Ectodermal cell (in vitro differentiated cells): ENCODE data around the gene ALDH1A1.

ENCODE experiments used
- H3K27ac ChIP-seq: 2 replicates; pipeline ENCODE4 v1.7.0; 2013; ENCODE audit warnings: mild to moderate bottlenecking, low read depth, low read length; ENCODE audit not compliant: insufficient read depth, poor library complexity, severe bottlenecking
- H3K27me3 ChIP-seq: 2 replicates; pipeline ENCODE4 v1.7.0; 2013; ENCODE audit warnings: mild to moderate bottlenecking, low read length; ENCODE audit not compliant: insufficient read depth, control insufficient read depth, poor library complexity, severe bottlenecking
- H3K36me3 ChIP-seq: one replicate; pipeline ENCODE4 v1.7.0; 2013; ENCODE audit warnings: low read length; ENCODE audit not compliant: control insufficient read depth, insufficient read depth
- H3K4me1 ChIP-seq: one replicate; pipeline ENCODE4 v1.7.0; 2013; ENCODE audit warnings: low read length; ENCODE audit not compliant: control insufficient read depth, insufficient read depth
- H3K4me3 ChIP-seq: 2 replicates; pipeline ENCODE4 v1.7.0; 2013; ENCODE audit warnings: low read depth, low read length, control low read depth; ENCODE audit not compliant: insufficient read depth
- H3K9me3 ChIP-seq: 2 replicates; pipeline ENCODE4 v1.7.0; 2013; ENCODE audit warnings: mild to moderate bottlenecking, low read length, moderate library complexity; ENCODE audit not compliant: control insufficient read depth
- WGBS, 2 experiments: methylation state at CpG; one replicate each; pipeline ENCODE4 v1.1.7; 2013; ENCODE audit warnings: missing lambda C conversion rate in 2 of 2; 5-methylcytosine and 5-hydroxymethylcytosine counted together

Gene ALDH1A1

DNA sequence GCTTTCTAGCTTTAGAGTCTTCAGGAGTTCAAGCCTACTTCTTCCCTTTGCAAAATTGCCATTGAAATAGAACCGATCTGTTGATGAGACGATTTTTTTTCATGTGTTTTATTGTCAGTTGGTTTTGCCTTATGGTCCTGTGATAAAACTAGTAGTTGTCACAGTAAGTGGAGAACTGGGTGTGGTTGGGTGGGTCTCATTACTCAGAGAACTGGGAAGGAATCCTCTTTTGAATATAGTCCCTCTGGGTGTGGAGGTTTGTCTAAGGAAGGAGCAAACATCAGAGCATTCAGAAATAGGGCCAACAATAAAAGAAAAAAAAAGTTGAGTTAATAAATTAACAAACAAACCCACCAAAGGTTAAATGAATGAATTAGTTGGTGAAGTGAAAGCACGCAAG, 69.0 kb downstream of the ALDH1A1 start:
- no peak overlapping the region for H3K4me3 ChIP-seq
- H3K27me3 ChIP-seq = no peaks in the 10 kb centered on the region
- H3K4me1 ChIP-seq = no peaks in the 10 kb centered on the region
- no peaks in the 10 kb centered on the region for H3K36me3 ChIP-seq
- no peaks in the 10 kb centered on the region for H3K9me3 ChIP-seq
- WGBS, 2 experiments = 90 to 93% methylated on average over 3 of the region's 3 CpGs
- no peak overlapping the region for H3K27ac ChIP-seq

- Histone ChIP-seq H3K4me3 (no peak overlapping the region), H3K27me3 (no peaks in the 10 kb centered on the region), H3K27ac (no peak overlapping the region), H3K36me3 (no peaks in the 10 kb centered on the region), H3K9me3 (no peaks in the 10 kb centered on the region), H3K4me1 (no peaks in the 10 kb centered on the region)
- 96 to 98% methylated on average over 6 of the region's 6 CpGs for WGBS, 2 experiments
Observed at GRCh38 chr9:72882117-72882775, 70.6 kb downstream of the ALDH1A1 start.

DNA sequence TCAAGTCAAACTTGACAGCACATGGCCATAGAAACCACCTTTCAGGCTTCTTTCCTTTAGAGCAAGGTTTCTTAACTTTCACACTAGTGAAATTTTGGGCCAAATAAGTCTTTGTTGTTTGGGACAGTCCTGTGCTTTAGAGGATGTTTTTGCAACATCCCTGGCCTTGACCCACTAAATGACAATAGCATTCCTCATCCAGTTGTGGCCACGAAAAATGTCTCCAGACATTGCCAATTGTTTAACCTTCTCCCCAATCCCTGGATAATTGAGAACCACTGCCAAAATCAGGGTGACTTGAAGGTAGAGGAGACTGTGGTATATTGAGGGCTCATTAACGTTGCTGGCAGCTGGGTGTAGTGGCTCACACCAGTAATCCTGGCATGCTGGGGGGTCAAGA, 72.0 kb downstream of the ALDH1A1 start:
- H3K9me3 ChIP-seq = no peaks in the 10 kb centered on the region
- no peaks in the 10 kb centered on the region for H3K27me3 ChIP-seq
- WGBS, 2 experiments = 87 to 90% methylated on average over 2 of the region's 2 CpGs
- no peak overlapping the region for H3K27ac ChIP-seq
- no peaks in the 10 kb centered on the region for H3K36me3 ChIP-seq
- no peak overlapping the region for H3K4me3 ChIP-seq
- H3K4me1 ChIP-seq = no peaks in the 10 kb centered on the region

DNA sequence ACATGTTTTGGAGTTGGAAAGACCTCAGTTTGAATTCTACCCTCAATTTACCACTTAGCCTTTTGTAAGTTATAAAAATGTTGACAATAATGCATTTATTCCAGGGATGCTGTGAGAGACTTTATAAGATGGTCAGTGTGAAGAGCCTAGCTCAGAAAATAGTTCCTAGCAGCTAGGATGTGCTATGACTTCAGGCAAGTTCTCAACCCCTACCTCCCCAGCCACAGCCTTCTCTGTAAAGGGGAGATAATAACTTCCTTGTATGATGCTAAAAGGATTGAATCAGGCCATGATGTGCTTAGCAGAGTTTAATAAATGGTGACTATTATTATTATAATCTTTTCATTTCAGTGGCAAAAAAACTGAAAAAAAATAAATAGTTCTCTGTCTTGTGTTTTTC, 77.6 kb downstream of the ALDH1A1 start:
- Histone ChIP-seq H3K4me3 (no peak overlapping the region), H3K27me3 (no peaks in the 10 kb centered on the region), H3K36me3 (no peaks in the 10 kb centered on the region), H3K9me3 (no peaks in the 10 kb centered on the region), H3K27ac (no peak overlapping the region), H3K4me1 (no peaks in the 10 kb centered on the region)

- Histone ChIP-seq H3K4me1 (no peaks in the 10 kb centered on the region), H3K27ac (no peak overlapping the region), H3K27me3 (no peaks in the 10 kb centered on the region), H3K4me3 (no peak overlapping the region), H3K36me3 (no peaks in the 10 kb centered on the region), H3K9me3 (no peaks in the 10 kb centered on the region)
- WGBS, 2 experiments = 95% methylated on average over 2 of the region's 2 CpGs
Observed at GRCh38 chr9:72874344-72874743, 78.5 kb downstream of the ALDH1A1 start.

DNA sequence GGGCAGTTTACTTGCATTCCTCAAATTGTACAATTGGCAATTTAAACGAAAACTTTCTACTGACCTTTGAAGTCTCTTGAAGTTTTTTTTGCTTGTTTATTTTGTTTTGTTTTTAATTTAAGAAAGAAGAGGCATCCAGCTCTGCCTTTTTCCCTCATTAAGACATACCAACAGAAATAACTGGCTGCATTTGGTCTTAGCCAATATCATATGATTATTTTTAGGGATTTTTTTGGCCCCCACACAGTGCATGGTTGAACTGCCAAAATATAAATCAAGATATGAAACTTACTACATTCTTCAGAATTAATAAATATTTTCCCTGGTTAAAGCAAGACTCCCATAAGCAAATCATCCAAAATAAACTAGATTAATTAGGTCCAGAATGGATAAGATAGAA, 79.4 kb downstream of the ALDH1A1 start:
- H3K36me3 ChIP-seq = no peaks in the 10 kb centered on the region
- H3K4me1 ChIP-seq = no peaks in the 10 kb centered on the region
- H3K4me3 ChIP-seq = no peak overlapping the region
- no peaks in the 10 kb centered on the region for H3K27me3 ChIP-seq
- 100% methylated on average over 1 of the region's 1 CpG for WGBS, 2 experiments
- no peaks in the 10 kb centered on the region for H3K9me3 ChIP-seq
- no peak overlapping the region for H3K27ac ChIP-seq

GRCh38 chr9:72872718-72873117, 80.1 kb downstream of the ALDH1A1 start:
- Histone ChIP-seq H3K4me1 (no peaks in the 10 kb centered on the region), H3K4me3 (no peak overlapping the region)
- WGBS, 2 experiments = 91 to 93% methylated on average over 2 of the region's 2 CpGs

DNA sequence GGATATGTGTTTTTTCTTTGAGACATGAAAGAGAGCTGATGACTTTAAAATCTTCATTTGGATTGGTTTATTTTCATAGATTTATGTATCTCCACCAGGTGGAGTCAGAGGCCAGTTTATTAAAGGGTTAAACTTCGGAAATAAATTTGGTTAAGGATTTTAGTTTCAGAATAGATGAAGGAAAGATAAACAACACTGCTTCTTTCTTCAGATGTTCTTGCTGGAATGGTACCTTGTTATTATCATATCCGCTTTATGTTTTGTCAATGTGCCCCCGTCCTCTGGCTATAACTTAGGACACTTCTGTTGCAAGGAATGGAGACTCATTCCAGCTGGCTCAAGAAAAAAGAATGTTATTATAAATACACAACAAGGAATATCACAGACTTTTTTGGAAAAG, 81.2 kb downstream of the ALDH1A1 start:
- Histone ChIP-seq H3K36me3 (no peaks in the 10 kb centered on the region), H3K27me3 (no peaks in the 10 kb centered on the region), H3K4me3 (no peak overlapping the region), H3K9me3 (no peaks in the 10 kb centered on the region), H3K4me1 (no peaks in the 10 kb centered on the region), H3K27ac (no peak overlapping the region)
- WGBS, 2 experiments = 74 to 75% methylated on average over 3 of the region's 3 CpGs

More at GRCh38 chr9:72872718-72873117, 80.1 kb downstream of the ALDH1A1 start:
- Histone ChIP-seq H3K36me3 (no peaks in the 10 kb centered on the region), H3K9me3 (no peaks in the 10 kb centered on the region), H3K27ac (no peak overlapping the region), H3K27me3 (no peaks in the 10 kb centered on the region)

- H3K9me3 ChIP-seq = no peaks in the 10 kb centered on the region
- no peaks in the 10 kb centered on the region for H3K4me1 ChIP-seq
- H3K27me3 ChIP-seq = no peaks in the 10 kb centered on the region
- H3K4me3 ChIP-seq = no peak overlapping the region
- WGBS, 2 experiments = no CpG with 5 or more reads among the region's 1 CpG
- no peaks in the 10 kb centered on the region for H3K36me3 ChIP-seq
- H3K27ac ChIP-seq = no peak overlapping the region
Observed at GRCh38 chr9:72864327-72864726, 88.5 kb downstream of the ALDH1A1 start.

DNA sequence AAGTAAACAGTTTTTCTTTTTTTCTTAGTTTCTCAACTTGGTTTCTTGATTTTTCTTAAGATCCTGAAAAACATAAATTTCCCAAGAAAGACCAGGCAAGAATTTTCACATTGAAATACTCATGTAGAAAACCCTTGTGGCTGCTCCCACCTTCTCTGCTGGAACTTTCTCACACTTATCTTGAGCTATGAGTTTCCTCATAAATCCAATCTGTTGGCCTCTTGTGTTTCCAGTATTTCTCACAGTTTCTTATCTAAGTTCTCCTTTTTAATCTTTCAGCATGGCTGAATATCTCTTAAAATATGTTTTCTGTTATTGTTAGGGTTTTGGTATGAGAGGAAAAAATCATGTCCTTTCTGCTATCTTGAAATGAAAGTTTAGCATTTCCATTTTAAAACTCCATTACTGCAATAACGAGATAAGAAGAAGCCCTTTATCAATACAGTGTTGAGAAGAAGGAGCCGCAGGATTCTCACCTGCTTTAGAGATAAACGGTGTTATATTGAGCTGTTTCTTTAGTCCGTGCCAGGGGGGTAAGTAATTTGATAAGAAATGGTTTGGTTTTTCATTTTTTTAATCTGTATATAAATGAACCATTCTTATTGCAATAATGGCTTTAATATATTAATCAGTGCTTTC, 89.3 kb downstream of the ALDH1A1 start:
- 96 to 97% methylated on average over 3 of the region's 4 CpGs for WGBS, 2 experiments
- Histone ChIP-seq H3K9me3 (no peaks in the 10 kb centered on the region), H3K4me3 (no peak overlapping the region), H3K27ac (no peak overlapping the region), H3K4me1 (no peaks in the 10 kb centered on the region), H3K27me3 (no peaks in the 10 kb centered on the region), H3K36me3 (no peaks in the 10 kb centered on the region)
